Mesenchymal stem cell (in vitro differentiated cells and primary cell): Measurements from ENCODE around the gene RFFL.
A peak's percentile ranks its signal among the peaks of the same experiment; 100 is the strongest.

ENCODE experiments used
- DNase-seq: peaks from one replicate; pipeline ENCODE4 v3.0.0-alpha.2; 2013
- H2AFZ ChIP-seq: one replicate; pipeline ENCODE4 v1.6.1; 2013; ENCODE audit warnings: low read depth, mild to moderate bottlenecking, control low read depth, inconsistent platforms, low read length, moderate library complexity
- H2AK5ac ChIP-seq: 2 replicates; pipeline ENCODE4 v1.6.1; 2013; ENCODE audit warnings: low read length, moderate library complexity, mild to moderate bottlenecking, inconsistent platforms; ENCODE audit not compliant: severe bottlenecking
- H2BK120ac ChIP-seq: one replicate; pipeline ENCODE4 v1.6.1; 2013; ENCODE audit warnings: low read depth, mild to moderate bottlenecking, inconsistent platforms, low read length, moderate library complexity
- H2BK12ac ChIP-seq, 2 experiments: one replicate each; pipeline ENCODE4 v1.6.1; 2013; ENCODE audit warnings: inconsistent platforms in 2 of 2, low read length in 2 of 2, mild to moderate bottlenecking in 2 of 2, moderate library complexity in 2 of 2, control low read depth in 1 of 2
- H2BK15ac ChIP-seq: one replicate; pipeline ENCODE4 v1.6.1; 2013; ENCODE audit warnings: mild to moderate bottlenecking, low read depth, inconsistent platforms; ENCODE audit not compliant: poor library complexity, severe bottlenecking
- H2BK5ac ChIP-seq: 2 replicates; pipeline ENCODE4 v1.6.1; 2013; ENCODE audit warnings: low read depth, mild to moderate bottlenecking, low read length, control low read depth, inconsistent platforms; ENCODE audit not compliant: poor library complexity, severe bottlenecking
- H3K14ac ChIP-seq, 2 experiments: one replicate each; pipeline ENCODE4 v1.6.1; 2013; ENCODE audit warnings: inconsistent platforms in 2 of 2, low read length in 2 of 2, control low read depth in 1 of 2, mild to moderate bottlenecking in 1 of 2, moderate library complexity in 1 of 2
- H3K18ac ChIP-seq, 2 experiments: one replicate each; pipeline ENCODE4 v1.6.1; 2013; ENCODE audit warnings: inconsistent platforms in 2 of 2, low read length in 2 of 2, control low read depth in 1 of 2, low read depth in 1 of 2, mild to moderate bottlenecking in 1 of 2
- H3K23ac ChIP-seq, 2 experiments: one replicate each; pipeline ENCODE4 v1.6.1; 2013; ENCODE audit warnings: inconsistent platforms in 2 of 2, low read length in 2 of 2, mild to moderate bottlenecking in 2 of 2, moderate library complexity in 2 of 2, control low read depth in 1 of 2
- H3K27ac ChIP-seq: 2 replicates; pipeline ENCODE4 v1.5.1; 2013; ENCODE audit warnings: mild to moderate bottlenecking, moderate library complexity, low read length, control low read depth, inconsistent platforms; ENCODE audit not compliant: poor library complexity, severe bottlenecking
- H3K27me3 ChIP-seq, 2 experiments: 2 replicates each; pipeline versions ENCODE4 v1.6.1 to v1.7.0; 2013; ENCODE audit warnings: low read length in 2 of 2, mild to moderate bottlenecking in 2 of 2, moderate library complexity in 2 of 2, control low read depth in 1 of 2, inconsistent platforms in 1 of 2; ENCODE audit not compliant: control insufficient read depth in 1 of 2, insufficient read depth in 1 of 2
- H3K36me3 ChIP-seq, 2 experiments: 2 replicates each; pipeline versions ENCODE4 v1.6.1 to v1.7.0; 2013; ENCODE audit warnings: low read length in 2 of 2, control low read depth in 1 of 2, inconsistent platforms in 1 of 2, low read depth in 1 of 2, mild to moderate bottlenecking in 1 of 2; ENCODE audit not compliant: insufficient read depth in 2 of 2, control insufficient read depth in 1 of 2
- H3K4ac ChIP-seq, 2 experiments: one replicate each; pipeline ENCODE4 v1.6.1; 2013; ENCODE audit warnings: inconsistent platforms in 2 of 2, low read length in 2 of 2, mild to moderate bottlenecking in 2 of 2, moderate library complexity in 2 of 2, control low read depth in 1 of 2, low read depth in 1 of 2
- H3K4me1 ChIP-seq: 2 replicates; pipeline ENCODE4 v1.6.1; 2013; ENCODE audit warnings: low read depth, low read length, control low read depth; ENCODE audit not compliant: control insufficient read depth, insufficient read depth
- H3K4me2 ChIP-seq: 2 replicates; pipeline ENCODE4 v1.6.1; 2013; ENCODE audit warnings: low read length, mild to moderate bottlenecking, inconsistent platforms; ENCODE audit not compliant: poor library complexity, severe bottlenecking
- H3K4me3 ChIP-seq, 2 experiments: 2 replicates each; pipeline versions ENCODE4 v1.5.1 to v1.7.0; 2013; ENCODE audit warnings: low read length in 2 of 2, mild to moderate bottlenecking in 2 of 2, control low read depth in 1 of 2, low read depth in 1 of 2; ENCODE audit not compliant: insufficient read depth in 1 of 2
- H3K79me1 ChIP-seq: replicated peaks from 2 replicates; pipeline ENCODE4 v1.6.1; 2013; ENCODE audit warnings: mild to moderate bottlenecking, control low read depth, low read length, inconsistent platforms; ENCODE audit not compliant: poor library complexity, severe bottlenecking
- H3K9ac ChIP-seq: 2 replicates; pipeline ENCODE4 v1.7.0; 2013; ENCODE audit warnings: mild to moderate bottlenecking, low read length, moderate library complexity
- H3K9me3 ChIP-seq: 2 replicates; pipeline ENCODE4 v1.7.0; 2013; ENCODE audit warnings: mild to moderate bottlenecking, low read length; ENCODE audit not compliant: control insufficient read depth
- H4K8ac ChIP-seq: one replicate; pipeline ENCODE4 v1.6.1; 2013; ENCODE audit warnings: inconsistent platforms, mild to moderate bottlenecking, low read length, moderate library complexity
- H4K91ac ChIP-seq: one replicate; pipeline ENCODE4 v1.6.1; 2013; ENCODE audit warnings: mild to moderate bottlenecking, low read length, inconsistent platforms
- WGBS: methylation state at CpG from one replicate; pipeline ENCODE4 v1.1.7; 2013; ENCODE audit warnings: mixed read lengths; 5-methylcytosine and 5-hydroxymethylcytosine counted together

RFFL gene

GRCh38 chr17:35088881-35089585 is 25.5 kb upstream of the RFFL start:
- peak overlapping the region; percentile 85 for H3K9ac ChIP-seq
- H3K4ac ChIP-seq: peak overlapping the region; percentile 83 to 97
- peak overlapping the region; percentile 89 for H2BK5ac ChIP-seq
- H3K27me3 ChIP-seq: no peaks in the 10 kb centered on the region
- H3K4me2 ChIP-seq: peak overlapping the region; percentile 86
- H3K36me3 ChIP-seq: no peaks in the 10 kb centered on the region
- peak overlapping the region; percentile 86 for H2AFZ ChIP-seq
- H2BK120ac ChIP-seq: peak overlapping the region; percentile 94
- H3K79me1 ChIP-seq: peaks cover 3% of the 10 kb centered on the region
- H3K9me3 ChIP-seq: no peaks in the 10 kb centered on the region
- H3K4me1 ChIP-seq: peaks cover 17% of the 10 kb centered on the region
- H3K27ac ChIP-seq: peak overlapping the region; percentile 91
- peak overlapping the region; percentile 98 for H4K91ac ChIP-seq
- WGBS: under 1% methylated on average over 39 of the region's 80 CpGs
- peak overlapping the region; percentile 85 to 86 for H3K4me3 ChIP-seq
- H2BK15ac ChIP-seq: peak overlapping the region; percentile 97
- peak overlapping the region; percentile 60 for H2AK5ac ChIP-seq
- peak; percentile 79 for DNase-seq
- H2BK12ac ChIP-seq: peak overlapping the region; percentile 57 to 83
- H4K8ac ChIP-seq: peak overlapping the region; percentile 85
- peak overlapping the region in 1 of 2 experiments; percentile 86 for H3K23ac ChIP-seq
- H3K14ac ChIP-seq: peak overlapping the region in 1 of 2 experiments; percentile 87
- H3K18ac ChIP-seq: peak overlapping the region; percentile 92 to 93

DNA sequence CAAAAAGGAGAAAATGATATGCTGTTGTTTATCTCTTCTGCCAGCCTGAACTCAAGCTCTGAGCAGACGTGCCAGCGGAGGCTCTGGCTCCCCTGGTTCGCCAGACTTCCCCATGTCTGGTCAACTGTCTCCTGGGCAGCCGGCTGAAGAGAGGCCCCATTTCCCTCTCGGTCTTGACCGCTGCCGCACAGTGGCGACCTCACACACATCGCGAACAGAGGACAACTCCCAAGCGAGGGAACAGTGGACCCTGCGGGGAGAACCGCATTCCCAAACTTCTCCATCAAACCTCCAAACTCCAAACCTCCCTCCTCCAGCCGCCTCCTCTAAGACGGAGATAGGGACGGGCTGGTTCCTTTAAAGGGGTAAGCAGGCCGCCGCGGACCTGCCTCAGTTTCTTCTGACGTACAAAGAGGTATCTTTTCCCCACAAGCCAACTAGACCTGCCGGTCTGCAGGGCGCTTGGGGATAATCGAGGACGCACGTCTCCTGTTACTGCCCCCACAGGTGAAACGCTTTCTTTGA is 24.9 kb upstream of the RFFL start:
- peak overlapping the region; percentile 97 for H2BK15ac ChIP-seq

DNA sequence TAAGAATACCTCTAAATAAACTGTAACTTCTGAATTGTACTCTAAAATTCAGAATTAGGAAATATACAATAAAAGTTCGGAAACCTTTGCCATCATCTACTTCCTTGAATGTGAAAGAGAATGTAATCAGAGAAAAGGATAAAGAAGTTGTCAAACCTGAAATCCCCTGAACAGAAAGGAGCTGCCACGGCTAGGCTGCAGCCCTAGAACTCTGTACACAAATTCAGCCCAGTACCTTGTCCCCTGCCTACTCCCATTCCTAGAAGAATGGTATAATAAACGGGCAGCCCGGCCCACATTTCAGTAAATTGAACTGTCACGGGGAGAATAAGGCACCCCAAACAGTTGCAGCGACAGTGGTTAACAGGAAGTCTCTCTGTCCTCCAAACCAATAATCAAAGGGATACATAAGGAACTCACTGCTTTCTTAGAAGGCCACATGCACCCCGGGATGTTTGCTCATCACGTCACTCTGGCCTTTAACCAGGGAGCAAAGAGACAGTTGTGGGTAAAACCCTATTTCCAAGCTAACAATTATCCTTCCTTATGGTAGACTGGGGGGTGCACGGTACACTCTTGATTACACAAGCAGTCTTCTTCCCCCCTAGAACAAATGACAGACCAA is 24.3 kb upstream of the RFFL start:
- no peak overlapping the region for H2BK120ac ChIP-seq
- H3K27me3 ChIP-seq: no peaks in the 10 kb centered on the region
- H2AFZ ChIP-seq: peak overlapping the region; percentile 86
- no peaks in the 10 kb centered on the region for H3K9me3 ChIP-seq
- H3K4me3 ChIP-seq: peak overlapping the region; percentile 85 to 86
- peak overlapping the region; percentile 91 for H3K27ac ChIP-seq
- H2BK12ac ChIP-seq: no peak overlapping the region
- peak overlapping the region; percentile 86 for H3K4me2 ChIP-seq
- H3K79me1 ChIP-seq: peaks cover 1% of the 10 kb centered on the region
- peaks cover 20% of the 10 kb centered on the region for H3K4me1 ChIP-seq
- peak overlapping the region; percentile 83 to 97 for H3K4ac ChIP-seq
- no peak overlapping the region for H2BK15ac ChIP-seq
- no peak overlapping the region for H2AK5ac ChIP-seq
- H3K14ac ChIP-seq: no peak overlapping the region
- peak overlapping the region; percentile 85 for H3K9ac ChIP-seq
- peak overlapping the region; percentile 37 to 92 for H3K18ac ChIP-seq
- 41% methylated on average over 8 of the region's 9 CpGs for WGBS
- H2BK5ac ChIP-seq: peak overlapping the region; percentile 89
- no peaks in the 10 kb centered on the region for H3K36me3 ChIP-seq
- H4K8ac ChIP-seq: peak overlapping the region; percentile 85
- H3K23ac ChIP-seq: no peak overlapping the region
- DNase-seq: no peak
- H4K91ac ChIP-seq: no peak overlapping the region

More for the DNA sequence above, 24.9 kb upstream of the RFFL start:
- under 1% methylated on average over 26 of the region's 26 CpGs for WGBS
- Histone ChIP-seq H3K14ac (peak overlapping the region in 1 of 2 experiments; percentile 87), H3K9ac (peak overlapping the region; percentile 85), H3K9me3 (no peaks in the 10 kb centered on the region), H3K27ac (peak overlapping the region; percentile 91), H2AFZ (peak overlapping the region; percentile 86), H3K27me3 (no peaks in the 10 kb centered on the region), H3K4me2 (peak overlapping the region; percentile 86), H4K91ac (peak overlapping the region; percentile 98), H3K4me3 (peak overlapping the region; percentile 85 to 86), H3K23ac (peak overlapping the region in 1 of 2 experiments; percentile 86), H2BK12ac (peak overlapping the region; percentile 57 to 83), H3K79me1 (peaks cover 3% of the 10 kb centered on the region), H3K18ac (peak overlapping the region; percentile 92 to 93), H4K8ac (peak overlapping the region; percentile 85), H2AK5ac (peak overlapping the region; percentile 60), H2BK120ac (peak overlapping the region; percentile 94), H3K4me1 (peaks cover 20% of the 10 kb centered on the region), H2BK5ac (peak overlapping the region; percentile 89), H3K36me3 (no peaks in the 10 kb centered on the region), H3K4ac (peak overlapping the region; percentile 83 to 97)
- peak; percentile 80 for DNase-seq
